Osteoblast (primary cell): Measurements from ENCODE around the gene MGA. TPM values are rescaled to one million over a fixed set of nuclear protein-coding genes. Genes with fewer than 3 reads are reported as not detected.
A peak's percentile ranks its signal among the peaks of the same experiment; 100 is the strongest.

ENCODE experiments used
- DNase-seq: peaks from one replicate; pipeline ENCODE4 v3.0.0; 2011; ENCODE audit warnings: low spot score, mixed read lengths; ENCODE audit not compliant: insufficient read length; ENCODE audit errors: missing footprints
- H2AFZ ChIP-seq: 2 replicates; pipeline ENCODE4 v1.6.0; 2011; ENCODE audit warnings: mild to moderate bottlenecking, low read length
- H3K27ac ChIP-seq: 2 replicates; pipeline ENCODE4 v1.5.1; 2011; ENCODE audit warnings: mild to moderate bottlenecking, low read depth, low read length, moderate library complexity
- H3K27me3 ChIP-seq: 2 replicates; pipeline ENCODE4 v1.6.0; 2012; ENCODE audit warnings: mild to moderate bottlenecking, control low read depth, inconsistent platforms, low read length, moderate library complexity; ENCODE audit not compliant: insufficient read depth
- H3K36me3 ChIP-seq: 2 replicates; pipeline ENCODE4 v1.5.1; 2011; ENCODE audit warnings: mild to moderate bottlenecking, low read length, control low read depth, moderate library complexity; ENCODE audit not compliant: insufficient read depth
- H3K4me1 ChIP-seq: 2 replicates; pipeline ENCODE4 v1.5.1; 2011; ENCODE audit warnings: mild to moderate bottlenecking, low read length, control low read depth, moderate library complexity; ENCODE audit not compliant: insufficient read depth
- H3K4me2 ChIP-seq: 2 replicates; pipeline ENCODE4 v1.6.0; 2011; ENCODE audit warnings: mild to moderate bottlenecking, low read length; ENCODE audit not compliant: insufficient read depth
- H3K4me3 ChIP-seq: fragments of 200-600 bp; sonication (generic); 3 replicates; pipeline ENCODE4 v1.5.1; 2012; ENCODE audit warnings: mild to moderate bottlenecking, low read length, inconsistent platforms; ENCODE audit not compliant: insufficient read depth
- H3K79me2 ChIP-seq: 2 replicates; pipeline ENCODE4 v1.6.0; 2012; ENCODE audit warnings: mild to moderate bottlenecking, low read length, control low read depth, inconsistent platforms; ENCODE audit not compliant: insufficient read depth
- H3K9me3 ChIP-seq: 2 replicates; pipeline ENCODE4 v1.5.1; 2011; ENCODE audit warnings: low read depth, low read length, control low read depth
- H4K20me1 ChIP-seq: 2 replicates; pipeline ENCODE4 v1.6.0; 2012; ENCODE audit warnings: mild to moderate bottlenecking, low read length, control low read depth; ENCODE audit not compliant: insufficient read depth
- CTCF ChIP-seq: IDR thresholded peaks from 2 replicates; pipeline ENCODE4 v1.5.1; 2011; ENCODE audit warnings: mild to moderate bottlenecking, low read depth, low read length, moderate library complexity; ENCODE audit errors: extremely low read depth
- total RNA-seq: library from RNA; depleted of rRNA; stranded (reverse); fragments of >200 nt; gene quantifications from 2 replicates; pipeline ENCODE4 v1.2.3, GENCODE V29; 2012

MGA gene
- total RNA-seq, 1 donor = 40.2 TPM

GRCh38 chr15:41789236-41789635 is 129.0 kb downstream of the MGA start:
- Histone ChIP-seq H3K27ac (no peak overlapping the region), H4K20me1 (peaks cover 12% of the 10 kb centered on the region), H3K79me2 (peaks cover 67% of the 10 kb centered on the region), H3K4me1 (peaks cover 15% of the 10 kb centered on the region), H3K4me2 (no peak overlapping the region), H3K4me3 (no peak overlapping the region), H3K9me3 (no peaks in the 10 kb centered on the region), H3K36me3 (no peaks in the 10 kb centered on the region), H2AFZ (no peak overlapping the region), H3K27me3 (no peaks in the 10 kb centered on the region)
- TF ChIP-seq CTCF = no peak
- no peak for DNase-seq

- Histone ChIP-seq H3K4me1 (peaks cover 15% of the 10 kb centered on the region), H3K36me3 (no peaks in the 10 kb centered on the region), H3K79me2 (peaks cover 70% of the 10 kb centered on the region), H3K4me3 (no peak overlapping the region), H3K27me3 (no peaks in the 10 kb centered on the region), H2AFZ (no peak overlapping the region), H3K4me2 (no peak overlapping the region), H3K9me3 (no peaks in the 10 kb centered on the region), H3K27ac (no peak overlapping the region), H4K20me1 (peaks cover 12% of the 10 kb centered on the region)
- no peak for TF ChIP-seq CTCF
- DNase-seq = no peak
Observed at GRCh38 chr15:41789662-41790061, 129.5 kb downstream of the MGA start.

GRCh38 chr15:41790169-41790568 is 130.0 kb downstream of the MGA start:
- H3K4me2 ChIP-seq = no peak overlapping the region
- H3K27ac ChIP-seq = peak overlapping the region; percentile 64
- peaks cover 7% of the 10 kb centered on the region for H4K20me1 ChIP-seq
- H3K79me2 ChIP-seq = peaks cover 68% of the 10 kb centered on the region
- no peak overlapping the region for H3K4me3 ChIP-seq
- no peak overlapping the region for H2AFZ ChIP-seq
- no peaks in the 10 kb centered on the region for H3K27me3 ChIP-seq
- H3K9me3 ChIP-seq = no peaks in the 10 kb centered on the region
- TF ChIP-seq CTCF = no peak
- H3K4me1 ChIP-seq = peaks cover 15% of the 10 kb centered on the region
- no peaks in the 10 kb centered on the region for H3K36me3 ChIP-seq
- DNase-seq = no peak

GRCh38 chr15:41790756-41791546 is 130.7 kb downstream of the MGA start:
- Histone ChIP-seq H3K4me1 (peaks cover 16% of the 10 kb centered on the region), H3K4me3 (peak overlapping the region; percentile 20), H4K20me1 (peaks cover 7% of the 10 kb centered on the region), H3K27me3 (no peaks in the 10 kb centered on the region), H3K27ac (peak overlapping the region; percentile 64), H3K9me3 (no peaks in the 10 kb centered on the region), H3K36me3 (no peaks in the 10 kb centered on the region), H2AFZ (no peak overlapping the region), H3K79me2 (peaks cover 68% of the 10 kb centered on the region), H3K4me2 (peak overlapping the region; percentile 58)
- no peak for TF ChIP-seq CTCF
- peak; percentile 71 for DNase-seq
